CD4-positive, alpha-beta T cell treated with Interleukin-21 for 1 hour (primary cell): ENCODE data around the gene CEACAM7.
"Not testable (repeated sequence)": the region's sequence is repeated elsewhere in the genome, so short reads cannot be mapped to it uniquely, and the experiment has no call there.

ENCODE experiments used
- DNase-seq: peaks from one replicate; pipeline ENCODE4 v3.0.0-alpha.2; 2020

The CEACAM7 gene

GRCh38 chr19:41688098-41688497 lies at the start of gene CEACAM7:
Gene CEACAM7, minus strand, starts transcription at chr19:41688270. Its CDS starts 105 bp downstream, at chr19:41688165.
- no peak for DNase-seq

DNA sequence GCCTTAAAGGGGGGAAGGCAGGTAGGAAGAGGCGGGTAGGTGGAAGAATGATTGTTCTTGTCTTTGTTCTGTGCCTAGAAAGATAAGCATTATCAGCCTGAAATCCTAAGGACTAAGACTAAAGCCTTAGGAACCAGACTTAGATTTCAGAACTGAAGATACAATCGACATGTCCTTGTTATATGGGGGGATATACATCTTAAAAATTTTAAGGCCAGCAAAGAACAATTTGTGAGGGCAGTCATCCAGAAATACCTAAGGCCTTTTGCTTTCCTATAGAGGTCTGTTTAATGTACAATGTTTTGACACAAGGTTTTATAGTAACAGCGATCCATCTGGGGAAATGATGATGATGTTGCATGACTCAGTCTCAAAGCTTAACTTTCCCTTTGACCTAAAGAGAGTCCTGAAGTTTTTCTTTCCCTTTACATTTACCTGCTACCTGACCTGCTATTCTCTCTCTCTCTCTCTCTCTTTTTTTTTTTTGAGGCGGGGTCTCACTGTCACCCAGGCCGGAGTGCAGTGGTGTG lies 47.1 kb upstream of the CEACAM7 start:
- DNase-seq = no peak

- no peak for DNase-seq
These were observed 46.5 kb upstream of the CEACAM7 start for GRCh38 chr19:41734585-41734984.

DNA sequence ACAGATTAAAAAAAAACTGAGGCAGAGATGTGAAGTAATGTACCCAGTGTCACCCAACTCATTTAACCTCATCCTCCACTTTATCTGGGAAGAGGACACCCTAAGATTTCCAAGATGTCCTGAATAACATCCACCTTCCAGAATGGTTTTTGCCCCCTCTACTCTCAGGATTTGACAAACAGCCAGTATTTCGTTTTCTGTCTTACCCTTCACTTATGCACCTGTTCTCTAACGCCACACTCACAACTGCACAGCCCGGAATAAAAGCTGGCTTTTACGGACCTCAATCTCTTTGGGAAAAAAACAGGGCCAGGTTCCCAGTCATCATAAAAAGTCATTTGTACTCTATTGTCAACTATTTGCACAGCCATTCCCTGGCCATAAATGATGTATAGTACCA lies 46.1 kb upstream of the CEACAM7 start:
- no peak for DNase-seq

GRCh38 chr19:41726493-41726892 lies 38.4 kb upstream of the CEACAM7 start:
- no peak for DNase-seq

DNA sequence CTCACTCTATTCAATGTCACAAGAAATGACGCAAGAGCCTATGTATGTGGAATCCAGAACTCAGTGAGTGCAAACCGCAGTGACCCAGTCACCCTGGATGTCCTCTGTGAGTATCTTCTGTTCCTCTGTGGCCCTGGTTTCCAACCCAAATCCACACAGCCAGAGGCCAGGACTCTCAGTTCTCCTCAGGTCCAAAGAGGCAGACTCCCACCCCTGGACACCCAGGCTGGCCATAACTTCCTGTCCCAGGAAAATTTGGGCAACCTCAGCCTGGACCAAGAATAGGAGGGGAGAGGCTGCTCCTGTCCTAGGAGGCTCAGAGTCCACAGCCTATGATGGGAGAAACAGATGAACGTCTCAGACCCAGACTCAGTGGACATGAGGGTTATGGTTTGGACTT lies 32.0 kb upstream of the CEACAM7 start:
- DNase-seq = no peak

- DNase-seq = no peak
These were observed 30.7 kb upstream of the CEACAM7 start for GRCh38 chr19:41718761-41719160.

DNA sequence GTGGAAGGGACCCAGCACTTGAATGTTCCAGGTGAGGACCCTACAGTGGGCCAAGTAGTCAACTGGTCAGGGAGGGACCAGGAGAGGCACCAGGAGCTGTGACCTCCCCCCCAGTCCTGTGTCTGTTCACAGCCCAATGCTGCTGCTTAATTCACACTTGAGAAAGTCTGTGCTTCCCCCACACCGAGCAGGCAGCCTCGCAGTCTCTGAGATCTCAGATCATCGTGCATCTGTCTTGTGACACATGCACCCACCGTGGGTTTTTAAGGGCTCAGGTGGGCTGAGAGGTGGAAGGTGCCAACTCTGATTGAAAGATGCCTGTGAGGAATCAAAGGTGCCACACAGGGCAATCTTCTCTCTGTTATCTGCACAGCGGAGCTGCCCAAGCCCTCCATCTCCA lies 26.5 kb upstream of the CEACAM7 start:
- DNase-seq = no peak

- no peak for DNase-seq
These were observed 23.5 kb upstream of the CEACAM7 start for GRCh38 chr19:41711376-41712261.

GRCh38 chr19:41709951-41710645 lies 22.0 kb upstream of the CEACAM7 start:
- no peak for DNase-seq

GRCh38 chr19:41709516-41709915 lies 21.4 kb upstream of the CEACAM7 start:
- DNase-seq = not testable (repeated sequence)

DNA sequence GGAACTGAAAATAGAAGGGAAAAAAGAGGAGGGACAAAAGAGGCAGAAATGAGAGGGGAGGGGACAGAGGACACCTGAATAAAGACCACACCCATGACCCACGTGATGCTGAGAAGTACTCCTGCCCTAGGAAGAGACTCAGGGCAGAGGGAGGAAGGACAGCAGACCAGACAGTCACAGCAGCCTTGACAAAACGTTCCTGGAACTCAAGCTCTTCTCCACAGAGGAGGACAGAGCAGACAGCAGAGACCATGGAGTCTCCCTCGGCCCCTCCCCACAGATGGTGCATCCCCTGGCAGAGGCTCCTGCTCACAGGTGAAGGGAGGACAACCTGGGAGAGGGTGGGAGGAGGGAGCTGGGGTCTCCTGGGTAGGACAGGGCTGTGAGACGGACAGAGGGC lies 20.4 kb upstream of the CEACAM7 start, which contains the start of gene CEACAM5:
Gene CEACAM5 (plus strand): TSS at position 146 of the 400 bp plus-strand sequence. CDS start 106 bp downstream, at position 252.
- DNase-seq = no peak

- DNase-seq = no peak
These were observed 19.9 kb upstream of the CEACAM7 start for GRCh38 chr19:41707871-41708371.

DNA sequence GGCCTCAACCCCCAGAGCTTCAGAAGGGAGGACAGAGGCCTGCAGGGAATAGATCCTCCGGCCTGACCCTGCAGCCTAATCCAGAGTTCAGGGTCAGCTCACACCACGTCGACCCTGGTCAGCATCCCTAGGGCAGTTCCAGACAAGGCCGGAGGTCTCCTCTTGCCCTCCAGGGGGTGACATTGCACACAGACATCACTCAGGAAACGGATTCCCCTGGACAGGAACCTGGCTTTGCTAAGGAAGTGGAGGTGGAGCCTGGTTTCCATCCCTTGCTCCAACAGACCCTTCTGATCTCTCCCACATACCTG lies 19.4 kb upstream of the CEACAM7 start:
- no peak for DNase-seq

DNA sequence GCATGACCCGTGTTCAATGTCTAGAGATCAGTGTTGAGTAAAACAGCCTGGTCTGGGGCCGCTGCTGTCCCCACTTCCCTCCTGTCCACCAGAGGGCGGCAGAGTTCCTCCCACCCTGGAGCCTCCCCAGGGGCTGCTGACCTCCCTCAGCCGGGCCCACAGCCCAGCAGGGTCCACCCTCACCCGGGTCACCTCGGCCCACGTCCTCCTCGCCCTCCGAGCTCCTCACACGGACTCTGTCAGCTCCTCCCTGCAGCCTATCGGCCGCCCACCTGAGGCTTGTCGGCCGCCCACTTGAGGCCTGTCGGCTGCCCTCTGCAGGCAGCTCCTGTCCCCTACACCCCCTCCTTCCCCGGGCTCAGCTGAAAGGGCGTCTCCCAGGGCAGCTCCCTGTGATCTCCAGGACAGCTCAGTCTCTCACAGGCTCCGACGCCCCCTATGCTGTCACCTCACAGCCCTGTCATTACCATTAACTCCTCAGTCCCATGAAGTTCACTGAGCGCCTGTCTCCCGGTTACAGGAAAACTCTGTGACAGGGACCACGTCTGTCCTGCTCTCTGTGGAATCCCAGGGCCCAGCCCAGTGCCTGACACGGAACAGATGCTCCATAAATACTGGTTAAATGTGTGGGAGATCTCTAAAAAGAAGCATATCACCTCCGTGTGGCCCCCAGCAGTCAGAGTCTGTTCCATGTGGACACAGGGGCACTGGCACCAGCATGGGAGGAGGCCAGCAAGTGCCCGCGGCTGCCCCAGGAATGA lies 18.9 kb upstream of the CEACAM7 start:
- peak; percentile 64 for DNase-seq

GRCh38 chr19:41705393-41706174 lies 17.5 kb upstream of the CEACAM7 start:
- no peak for DNase-seq

DNA sequence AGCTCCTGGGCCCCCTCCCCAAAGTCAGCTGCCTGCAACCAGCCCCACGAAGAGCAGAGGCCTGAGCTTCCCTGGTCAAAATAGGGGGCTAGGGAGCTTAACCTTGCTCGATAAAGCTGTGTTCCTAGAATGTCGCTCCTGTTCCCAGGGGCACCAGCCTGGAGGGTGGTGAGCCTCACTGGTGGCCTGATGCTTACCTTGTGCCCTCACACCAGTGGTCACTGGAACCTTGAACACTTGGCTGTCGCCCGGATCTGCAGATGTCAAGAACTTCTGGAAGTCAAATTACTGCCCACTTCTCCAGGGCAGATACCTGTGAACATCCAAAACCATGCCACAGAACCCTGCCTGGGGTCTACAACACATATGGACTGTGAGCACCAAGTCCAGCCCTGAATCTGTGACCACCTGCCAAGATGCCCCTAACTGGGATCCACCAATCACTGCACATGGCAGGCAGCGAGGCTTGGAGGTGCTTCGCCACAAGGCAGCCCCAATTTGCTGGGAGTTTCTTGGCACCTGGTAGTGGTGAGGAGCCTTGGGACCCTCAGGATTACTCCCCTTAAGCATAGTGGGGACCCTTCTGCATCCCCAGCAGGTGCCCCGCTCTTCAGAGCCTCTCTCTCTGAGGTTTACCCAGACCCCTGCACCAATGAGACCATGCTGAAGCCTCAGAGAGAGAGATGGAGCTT lies 15.7 kb upstream of the CEACAM7 start:
- DNase-seq = no peak

DNA sequence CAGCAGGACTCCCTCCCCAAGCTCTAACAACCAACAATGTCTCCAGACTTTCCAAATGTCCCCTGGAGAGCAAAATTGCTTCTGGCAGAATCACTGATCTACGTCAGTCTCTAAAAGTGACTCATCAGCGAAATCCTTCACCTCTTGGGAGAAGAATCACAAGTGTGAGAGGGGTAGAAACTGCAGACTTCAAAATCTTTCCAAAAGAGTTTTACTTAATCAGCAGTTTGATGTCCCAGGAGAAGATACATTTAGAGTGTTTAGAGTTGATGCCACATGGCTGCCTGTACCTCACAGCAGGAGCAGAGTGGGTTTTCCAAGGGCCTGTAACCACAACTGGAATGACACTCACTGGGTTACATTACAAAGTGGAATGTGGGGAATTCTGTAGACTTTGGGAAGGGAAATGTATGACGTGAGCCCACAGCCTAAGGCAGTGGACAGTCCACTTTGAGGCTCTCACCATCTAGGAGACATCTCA lies 14.1 kb upstream of the CEACAM7 start:
- DNase-seq = no peak

DNA sequence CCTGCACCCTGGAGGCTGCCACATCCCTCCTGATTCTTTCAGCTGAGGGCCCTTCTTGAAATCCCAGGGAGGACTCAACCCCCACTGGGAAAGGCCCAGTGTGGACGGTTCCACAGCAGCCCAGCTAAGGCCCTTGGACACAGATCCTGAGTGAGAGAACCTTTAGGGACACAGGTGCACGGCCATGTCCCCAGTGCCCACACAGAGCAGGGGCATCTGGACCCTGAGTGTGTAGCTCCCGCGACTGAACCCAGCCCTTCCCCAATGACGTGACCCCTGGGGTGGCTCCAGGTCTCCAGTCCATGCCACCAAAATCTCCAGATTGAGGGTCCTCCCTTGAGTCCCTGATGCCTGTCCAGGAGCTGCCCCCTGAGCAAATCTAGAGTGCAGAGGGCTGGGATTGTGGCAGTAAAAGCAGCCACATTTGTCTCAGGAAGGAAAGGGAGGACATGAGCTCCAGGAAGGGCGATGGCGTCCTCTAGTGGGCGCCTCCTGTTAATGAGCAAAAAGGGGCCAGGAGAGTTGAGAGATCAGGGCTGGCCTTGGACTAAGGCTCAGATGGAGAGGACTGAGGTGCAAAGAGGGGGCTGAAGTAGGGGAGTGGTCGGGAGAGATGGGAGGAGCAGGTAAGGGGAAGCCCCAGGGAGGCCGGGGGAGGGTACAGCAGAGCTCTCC lies 13.5 kb upstream of the CEACAM7 start:
- no peak for DNase-seq

DNA sequence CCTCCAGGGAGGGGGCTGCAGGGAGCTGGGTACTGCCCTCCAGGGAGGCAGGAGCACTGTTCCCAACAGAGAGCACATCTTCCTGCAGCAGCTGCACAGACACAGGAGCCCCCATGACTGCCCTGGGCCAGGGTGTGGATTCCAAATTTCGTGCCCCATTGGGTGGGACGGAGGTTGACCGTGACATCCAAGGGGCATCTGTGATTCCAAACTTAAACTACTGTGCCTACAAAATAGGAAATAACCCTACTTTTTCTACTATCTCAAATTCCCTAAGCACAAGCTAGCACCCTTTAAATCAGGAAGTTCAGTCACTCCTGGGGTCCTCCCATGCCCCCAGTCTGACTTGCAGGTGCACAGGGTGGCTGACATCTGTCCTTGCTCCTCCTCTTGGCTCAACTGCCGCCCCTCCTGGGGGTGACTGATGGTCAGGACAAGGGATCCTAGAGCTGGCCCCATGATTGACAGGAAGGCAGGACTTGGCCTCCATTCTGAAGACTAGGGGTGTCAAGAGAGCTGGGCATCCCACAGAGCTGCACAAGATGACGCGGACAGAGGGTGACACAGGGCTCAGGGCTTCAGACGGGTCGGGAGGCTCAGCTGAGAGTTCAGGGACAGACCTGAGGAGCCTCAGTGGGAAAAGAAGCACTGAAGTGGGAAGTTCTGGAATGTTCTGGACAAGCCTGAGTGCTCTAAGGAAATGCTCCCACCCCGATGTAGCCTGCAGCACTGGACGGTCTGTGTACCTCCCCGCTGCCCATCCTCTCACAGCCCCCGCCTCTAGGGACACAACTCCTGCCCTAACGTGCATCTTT lies 12.5 kb upstream of the CEACAM7 start:
- no peak for DNase-seq
